HepG2 (cell line): ENCODE measurements around the gene HAGH. TPM values are rescaled to one million over a fixed set of nuclear protein-coding genes. Genes with fewer than 3 reads are reported as not detected.

ENCODE experiments used
- GATAD1 ChIP-seq: IDR thresholded peaks from 2 replicates; pipeline ENCODE4 v1.6.1; 2016; ENCODE audit warnings: missing genetic modification reagents, missing compliant biosample characterization
- HCFC1 ChIP-seq: fragments of 150-350 bp; IDR thresholded peaks from 2 replicates; pipeline ENCODE4 v1.6.1; 2014; ENCODE audit warnings: low read depth, low read length
- ISL2 ChIP-seq: sonication (generic); formaldehyde crosslinking; IDR thresholded peaks from 2 replicates; pipeline ENCODE4 v1.5.0; 2020; ENCODE audit warnings: missing genetic modification reagents
- MBD4 ChIP-seq: IDR thresholded peaks from 2 replicates; pipeline ENCODE4 v1.6.1; 2012; ENCODE audit warnings: low read length, inconsistent platforms, borderline replicate concordance
- NR2F2 ChIP-seq: IDR thresholded peaks from 2 replicates; pipeline ENCODE4 v1.6.1; 2012; ENCODE audit warnings: low read depth, inconsistent platforms, borderline replicate concordance
- PHF5A ChIP-seq: IDR thresholded peaks from one replicate; pipeline ENCODE4 v1.6.1; 2018; ENCODE audit warnings: low read depth, missing genetic modification reagents; ENCODE audit not compliant: unreplicated experiment
- SRSF4 ChIP-seq: fragments of 200-400 bp; formaldehyde crosslinking; IDR thresholded peaks from one replicate; pipeline ENCODE4 v1.6.1; 2018; ENCODE audit warnings: mild to moderate bottlenecking, low read depth, low read length, moderate library complexity; ENCODE audit not compliant: poor library complexity, severe bottlenecking
- ZNF205 ChIP-seq: IDR thresholded peaks from 2 replicates; pipeline ENCODE4 v1.6.1; 2018; ENCODE audit warnings: missing biosample characterization, missing genetic modification reagents
- ZNF3 ChIP-seq: IDR thresholded peaks from 2 replicates; pipeline ENCODE4 v1.7.0; 2017; ENCODE audit warnings: inconsistent platforms
- ZNF510 ChIP-seq: sonication (generic); formaldehyde crosslinking; IDR thresholded peaks from 2 replicates; pipeline ENCODE4 v1.4.0; 2020; ENCODE audit warnings: low read depth, mild to moderate bottlenecking, missing genetic modification reagents
- ZNF766 ChIP-seq: sonication (generic); formaldehyde crosslinking; IDR thresholded peaks from 2 replicates; pipeline ENCODE4 v1.5.0; 2020; ENCODE audit warnings: missing genetic modification reagents, borderline replicate concordance
- polyA plus RNA-seq, 8 experiments: library from polyadenylated mRNA; depleted of rRNA in 3 of 8; stranded (reverse) in 7 of 8; unstranded in 1 of 8; fragments of >200 nt; fragmentation: Illumina TruSeq in 4 of 8; extraction: Trizol in 4 of 8; gene quantifications; 2 replicates each; pipeline versions ENCODE4 v1.2.1 to v1.2.3, GENCODE V29; 2011 to 2016; ENCODE audit warnings: low read depth in 4 of 8, missing spikeins in 1 of 8, mixed read lengths in 1 of 8; ENCODE audit not compliant: insufficient read depth in 1 of 8
- total RNA-seq, 5 experiments: library from RNA; depleted of rRNA; stranded (reverse); fragments of >200 nt; fragmentation: Illumina TruSeq; extraction: Trizol; gene quantifications; 2 replicates each; pipeline ENCODE4 v1.2.3, GENCODE V29; 2016; ENCODE audit warnings: low read depth in 1 of 5
- TF ChIP-seq, protein P1 (sequence below): sonication (generic); formaldehyde crosslinking; IDR thresholded peaks from 2 replicates; pipeline ENCODE4; 2020; ENCODE audit warnings: missing genetic modification reagents, mild to moderate bottlenecking, borderline replicate concordance
- TF ChIP-seq, protein P2 (sequence below): sonication (generic); formaldehyde crosslinking; IDR thresholded peaks from 2 replicates; pipeline ENCODE4 v1.9.0; 2022; ENCODE audit warnings: missing genetic modification reagents, mild to moderate bottlenecking, borderline replicate concordance
- TF ChIP-seq, protein P3 (sequence below): sonication (generic); formaldehyde crosslinking; IDR thresholded peaks from 2 replicates; pipeline ENCODE4 v1.4.0; 2020; ENCODE audit warnings: missing genetic modification reagents
- TF ChIP-seq, protein P4 (sequence below): IDR thresholded peaks from 2 replicates; pipeline ENCODE4 v1.6.1; 2016
- TF ChIP-seq, protein P5 (sequence below): IDR thresholded peaks from 2 replicates; pipeline ENCODE4 v1.4.0; 2020; ENCODE audit warnings: mild to moderate bottlenecking, missing genetic modification reagents

HAGH gene
- total and polyA plus RNA-seq, 2 of the 13 experiments (the other 11 are each of a cell fraction or from before 2014, with no cell fraction given): 70.4 to 95.4 TPM

DNA sequence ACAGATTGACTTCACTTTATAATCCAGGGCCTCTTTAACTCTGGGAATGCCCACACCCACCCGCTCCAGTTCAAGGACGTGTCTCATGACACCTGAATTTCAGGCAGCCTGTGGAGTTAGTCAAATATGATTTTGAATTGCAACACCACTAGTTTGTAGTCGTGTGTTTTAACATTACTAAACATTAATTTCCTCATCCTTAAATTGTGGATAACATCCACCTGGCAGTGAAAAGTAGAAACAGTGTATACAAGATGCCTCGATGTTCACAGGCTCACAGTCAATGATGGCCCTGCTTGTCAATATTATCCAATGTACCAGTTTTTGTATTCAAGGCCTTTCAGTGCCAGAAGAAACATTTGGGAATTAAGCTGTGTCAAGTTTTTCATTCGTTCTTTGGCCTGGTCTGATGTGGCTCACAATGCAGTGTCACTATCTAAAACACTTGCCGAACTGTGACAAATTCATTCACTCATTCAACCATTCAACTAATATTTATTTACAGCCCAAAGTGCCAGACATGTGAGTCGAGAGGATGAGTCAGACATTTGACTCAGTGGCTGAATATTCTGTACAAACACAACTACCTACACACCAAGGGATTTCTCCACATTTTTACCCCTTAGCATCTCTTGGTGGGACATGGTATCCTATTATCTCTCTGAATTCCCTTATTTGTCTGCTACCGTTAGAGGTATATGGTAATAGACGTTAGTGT, 43.9 kb upstream of the HAGH start (continued):
- TF ChIP-seq SRSF4: no peak
- no peak for TF ChIP-seq ZNF510 (CRISPR knock-in tag)
- TF ChIP-seq, protein P1, sequence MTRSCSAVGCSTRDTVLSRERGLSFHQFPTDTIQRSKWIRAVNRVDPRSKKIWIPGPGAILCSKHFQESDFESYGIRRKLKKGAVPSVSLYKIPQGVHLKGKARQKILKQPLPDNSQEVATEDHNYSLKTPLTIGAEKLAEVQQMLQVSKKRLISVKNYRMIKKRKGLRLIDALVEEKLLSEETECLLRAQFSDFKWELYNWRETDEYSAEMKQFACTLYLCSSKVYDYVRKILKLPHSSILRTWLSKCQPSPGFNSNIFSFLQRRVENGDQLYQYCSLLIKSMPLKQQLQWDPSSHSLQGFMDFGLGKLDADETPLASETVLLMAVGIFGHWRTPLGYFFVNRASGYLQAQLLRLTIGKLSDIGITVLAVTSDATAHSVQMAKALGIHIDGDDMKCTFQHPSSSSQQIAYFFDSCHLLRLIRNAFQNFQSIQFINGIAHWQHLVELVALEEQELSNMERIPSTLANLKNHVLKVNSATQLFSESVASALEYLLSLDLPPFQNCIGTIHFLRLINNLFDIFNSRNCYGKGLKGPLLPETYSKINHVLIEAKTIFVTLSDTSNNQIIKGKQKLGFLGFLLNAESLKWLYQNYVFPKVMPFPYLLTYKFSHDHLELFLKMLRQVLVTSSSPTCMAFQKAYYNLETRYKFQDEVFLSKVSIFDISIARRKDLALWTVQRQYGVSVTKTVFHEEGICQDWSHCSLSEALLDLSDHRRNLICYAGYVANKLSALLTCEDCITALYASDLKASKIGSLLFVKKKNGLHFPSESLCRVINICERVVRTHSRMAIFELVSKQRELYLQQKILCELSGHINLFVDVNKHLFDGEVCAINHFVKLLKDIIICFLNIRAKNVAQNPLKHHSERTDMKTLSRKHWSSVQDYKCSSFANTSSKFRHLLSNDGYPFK (CRISPR knock-in tag): no peak
- no peak for TF ChIP-seq MBD4
- no peak for TF ChIP-seq ZNF766
- 0 out of 2 replicates have a peak, but pooled peaks have one; percentile 5 for TF ChIP-seq ZNF205 (CRISPR knock-in tag)
- TF ChIP-seq PHF5A (CRISPR knock-in tag): no peak
- TF ChIP-seq, protein P2, sequence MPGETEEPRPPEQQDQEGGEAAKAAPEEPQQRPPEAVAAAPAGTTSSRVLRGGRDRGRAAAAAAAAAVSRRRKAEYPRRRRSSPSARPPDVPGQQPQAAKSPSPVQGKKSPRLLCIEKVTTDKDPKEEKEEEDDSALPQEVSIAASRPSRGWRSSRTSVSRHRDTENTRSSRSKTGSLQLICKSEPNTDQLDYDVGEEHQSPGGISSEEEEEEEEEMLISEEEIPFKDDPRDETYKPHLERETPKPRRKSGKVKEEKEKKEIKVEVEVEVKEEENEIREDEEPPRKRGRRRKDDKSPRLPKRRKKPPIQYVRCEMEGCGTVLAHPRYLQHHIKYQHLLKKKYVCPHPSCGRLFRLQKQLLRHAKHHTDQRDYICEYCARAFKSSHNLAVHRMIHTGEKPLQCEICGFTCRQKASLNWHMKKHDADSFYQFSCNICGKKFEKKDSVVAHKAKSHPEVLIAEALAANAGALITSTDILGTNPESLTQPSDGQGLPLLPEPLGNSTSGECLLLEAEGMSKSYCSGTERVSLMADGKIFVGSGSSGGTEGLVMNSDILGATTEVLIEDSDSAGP (CRISPR knock-in tag): no peak; the same call in 1 of the 2 replicates
- TF ChIP-seq ZNF3 (CRISPR knock-in tag): no peak
- TF ChIP-seq, protein P3, sequence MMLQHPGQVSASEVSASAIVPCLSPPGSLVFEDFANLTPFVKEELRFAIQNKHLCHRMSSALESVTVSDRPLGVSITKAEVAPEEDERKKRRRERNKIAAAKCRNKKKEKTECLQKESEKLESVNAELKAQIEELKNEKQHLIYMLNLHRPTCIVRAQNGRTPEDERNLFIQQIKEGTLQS: peak; percentile 78; the same call in 1 of the 2 replicates
- TF ChIP-seq, protein P4, sequence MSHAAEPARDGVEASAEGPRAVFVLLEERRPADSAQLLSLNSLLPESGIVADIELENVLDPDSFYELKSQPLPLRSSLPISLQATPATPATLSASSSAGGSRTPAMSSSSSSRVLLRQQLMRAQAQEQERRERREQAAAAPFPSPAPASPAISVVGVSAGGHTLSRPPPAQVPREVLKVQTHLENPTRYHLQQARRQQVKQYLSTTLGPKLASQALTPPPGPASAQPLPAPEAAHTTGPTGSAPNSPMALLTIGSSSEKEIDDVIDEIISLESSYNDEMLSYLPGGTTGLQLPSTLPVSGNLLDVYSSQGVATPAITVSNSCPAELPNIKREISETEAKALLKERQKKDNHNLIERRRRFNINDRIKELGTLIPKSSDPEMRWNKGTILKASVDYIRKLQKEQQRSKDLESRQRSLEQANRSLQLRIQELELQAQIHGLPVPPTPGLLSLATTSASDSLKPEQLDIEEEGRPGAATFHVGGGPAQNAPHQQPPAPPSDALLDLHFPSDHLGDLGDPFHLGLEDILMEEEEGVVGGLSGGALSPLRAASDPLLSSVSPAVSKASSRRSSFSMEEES: peak; percentile 27
- no peak for TF ChIP-seq GATAD1 (CRISPR knock-in tag)
- TF ChIP-seq HCFC1: no peak
- TF ChIP-seq, protein P5, sequence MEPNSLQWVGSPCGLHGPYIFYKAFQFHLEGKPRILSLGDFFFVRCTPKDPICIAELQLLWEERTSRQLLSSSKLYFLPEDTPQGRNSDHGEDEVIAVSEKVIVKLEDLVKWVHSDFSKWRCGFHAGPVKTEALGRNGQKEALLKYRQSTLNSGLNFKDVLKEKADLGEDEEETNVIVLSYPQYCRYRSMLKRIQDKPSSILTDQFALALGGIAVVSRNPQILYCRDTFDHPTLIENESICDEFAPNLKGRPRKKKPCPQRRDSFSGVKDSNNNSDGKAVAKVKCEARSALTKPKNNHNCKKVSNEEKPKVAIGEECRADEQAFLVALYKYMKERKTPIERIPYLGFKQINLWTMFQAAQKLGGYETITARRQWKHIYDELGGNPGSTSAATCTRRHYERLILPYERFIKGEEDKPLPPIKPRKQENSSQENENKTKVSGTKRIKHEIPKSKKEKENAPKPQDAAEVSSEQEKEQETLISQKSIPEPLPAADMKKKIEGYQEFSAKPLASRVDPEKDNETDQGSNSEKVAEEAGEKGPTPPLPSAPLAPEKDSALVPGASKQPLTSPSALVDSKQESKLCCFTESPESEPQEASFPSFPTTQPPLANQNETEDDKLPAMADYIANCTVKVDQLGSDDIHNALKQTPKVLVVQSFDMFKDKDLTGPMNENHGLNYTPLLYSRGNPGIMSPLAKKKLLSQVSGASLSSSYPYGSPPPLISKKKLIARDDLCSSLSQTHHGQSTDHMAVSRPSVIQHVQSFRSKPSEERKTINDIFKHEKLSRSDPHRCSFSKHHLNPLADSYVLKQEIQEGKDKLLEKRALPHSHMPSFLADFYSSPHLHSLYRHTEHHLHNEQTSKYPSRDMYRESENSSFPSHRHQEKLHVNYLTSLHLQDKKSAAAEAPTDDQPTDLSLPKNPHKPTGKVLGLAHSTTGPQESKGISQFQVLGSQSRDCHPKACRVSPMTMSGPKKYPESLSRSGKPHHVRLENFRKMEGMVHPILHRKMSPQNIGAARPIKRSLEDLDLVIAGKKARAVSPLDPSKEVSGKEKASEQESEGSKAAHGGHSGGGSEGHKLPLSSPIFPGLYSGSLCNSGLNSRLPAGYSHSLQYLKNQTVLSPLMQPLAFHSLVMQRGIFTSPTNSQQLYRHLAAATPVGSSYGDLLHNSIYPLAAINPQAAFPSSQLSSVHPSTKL (CRISPR knock-in tag): peak; percentile 74
- no peak for TF ChIP-seq NR2F2
- TF ChIP-seq ISL2 (CRISPR knock-in tag): 0 out of 2 replicates have a peak, but pooled peaks have one; percentile 11
